OCI-LY7 (cell line): ENCODE results near the gene SRSF9. TPM values are rescaled to one million over a fixed set of nuclear protein-coding genes. Genes with fewer than 3 reads are reported as not detected.

Experiments
- BruUV-seq: library from RNA; stranded (reverse); fragments of 400-500 nt; replicated peaks from 2 replicates; lab custom pipeline; 2021; lab: Mats Ljungman, UMichigan
- CTCF ChIA-PET: fragments of 300-600 bp; sonication (Branson Sonifier 250); formaldehyde crosslinking; loops from one replicate; lab custom pipeline; 2022; ENCODE audit warnings: antibody characterized with exemption; ENCODE audit not compliant: unreplicated experiment; lab: Charles Lee
- POLR2A ChIA-PET: fragments of 300-600 bp; sonication (Branson Sonifier 250); formaldehyde crosslinking; loops from one replicate; lab custom pipeline; 2022; ENCODE audit warnings: antibody characterized with exemption; lab: Charles Lee
- DNase-seq: peaks from one replicate; pipeline ENCODE4 v3.0.0-alpha.2; 2015; ENCODE audit warnings: low spot score
- H2AFZ ChIP-seq: fragments of 200-600 bp; sonication (generic), shearing (Covaris generic); 2 replicates; pipeline ENCODE4 v1.6.1; 2014; ENCODE audit warnings: mild to moderate bottlenecking, antibody characterized with exemption, low read length, moderate library complexity
- H3K27ac ChIP-seq: fragments of 200-600 bp; sonication (generic); 2 replicates; pipeline ENCODE4 v1.5.1; 2014; ENCODE audit warnings: mixed run types, low read depth, mild to moderate bottlenecking, moderate library complexity, low read length, inconsistent platforms; ENCODE audit not compliant: poor library complexity, severe bottlenecking
- H3K36me3 ChIP-seq: fragments of 200-600 bp; sonication (generic); 2 replicates; pipeline ENCODE4 v1.6.1; 2014; ENCODE audit warnings: mild to moderate bottlenecking, antibody characterized with exemption, low read length, moderate library complexity, mixed read lengths; ENCODE audit not compliant: insufficient read depth
- H3K4me1 ChIP-seq: fragments of 200-600 bp; sonication (generic); 2 replicates; pipeline ENCODE4 v1.5.1; 2014; ENCODE audit warnings: mild to moderate bottlenecking, low read length; ENCODE audit not compliant: insufficient read depth, poor library complexity, severe bottlenecking
- H3K4me2 ChIP-seq: fragments of 200-600 bp; sonication (generic); 2 replicates; pipeline ENCODE4 v1.6.1; 2014; ENCODE audit warnings: mild to moderate bottlenecking, low read length
- H3K4me3 ChIP-seq: fragments of 200-600 bp; sonication (generic); 2 replicates; pipeline ENCODE4 v1.5.1; 2014; ENCODE audit warnings: mild to moderate bottlenecking, low read depth, low read length; ENCODE audit not compliant: poor library complexity, severe bottlenecking
- H3K79me2 ChIP-seq: fragments of 200-600 bp; sonication (generic); 2 replicates; pipeline ENCODE4 v1.6.1; 2016; ENCODE audit warnings: low read depth, mild to moderate bottlenecking, low read length, moderate library complexity, mixed read lengths; ENCODE audit not compliant: insufficient read depth
- H3K9me2 ChIP-seq: fragments of 200-600 bp; sonication (generic); 2 replicates; pipeline ENCODE4 v1.6.1; 2016; ENCODE audit warnings: mild to moderate bottlenecking, low read length, mixed read lengths; ENCODE audit not compliant: insufficient read depth
- H3K9me3 ChIP-seq: fragments of 200-600 bp; sonication (generic); 2 replicates; pipeline ENCODE4 v1.6.1; 2014; ENCODE audit warnings: mild to moderate bottlenecking, mixed run types, low read length, mixed read lengths
- H4K20me1 ChIP-seq: fragments of 200-600 bp; sonication (generic); 2 replicates; pipeline ENCODE4 v1.6.1; 2014; ENCODE audit warnings: mild to moderate bottlenecking, antibody characterized with exemption, low read length, moderate library complexity, mixed read lengths; ENCODE audit not compliant: insufficient read depth
- EZH2phosphoT487 ChIP-seq: fragments of 200-600 bp; sonication (generic); IDR thresholded peaks from 2 replicates; pipeline ENCODE4 v1.6.1; 2018; ENCODE audit warnings: low read depth, borderline replicate concordance, mild to moderate bottlenecking, mixed run types, antibody characterized with exemption, low read length, moderate library complexity, mixed read lengths
- intact Hi-C: fragments of 100-400 bp; cut with micrococcal nuclease; formaldehyde crosslinking; loops from one replicate; pipeline ENCODE4 v1.10.0; 2022; ENCODE audit not compliant: unreplicated experiment
- total RNA-seq, 2 experiments: library from RNA; depleted of rRNA in 1 of 2; stranded (reverse); fragments of >200 nt in 1 of 2; shearing (Covaris generic) in 1 of 2; gene quantifications; 2 replicates each; pipeline ENCODE4 v1.2.3, GENCODE V29; 2014 to 2022
- TF ChIP-seq, protein P1 (sequence below): fragments of 200-600 bp; sonication (generic); conservative IDR thresholded peaks from 2 replicates; pipeline ENCODE4 v1.5.1; 2014; ENCODE audit warnings: mild to moderate bottlenecking, antibody characterized with exemption, low read length, moderate library complexity, mixed read lengths

Gene SRSF9
- total RNA-seq, 2 experiments from 2014 or later = 203 to 295 TPM

DNA sequence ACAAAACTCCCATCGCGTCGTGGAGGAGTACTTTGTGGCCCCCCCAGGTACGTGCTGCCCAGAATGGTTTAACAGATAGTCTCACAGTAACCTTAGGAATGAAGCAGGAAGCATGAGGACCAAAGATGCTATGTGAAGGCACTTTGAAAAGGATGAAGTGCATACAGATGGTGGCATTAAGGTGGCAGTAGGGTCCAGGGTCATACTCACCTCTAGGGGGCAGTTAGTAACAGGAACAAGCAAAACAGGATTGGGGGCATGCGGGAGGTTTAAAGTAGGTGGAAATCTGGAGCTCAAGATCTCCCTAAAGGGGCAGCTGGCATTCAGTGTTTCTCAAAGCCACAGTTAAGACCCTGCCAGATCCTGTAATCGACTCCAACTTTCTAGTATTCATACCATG, 12.4 kb downstream of the SRSF9 start:
- intact Hi-C loops = no loop called here
- Histone ChIP-seq H3K9me2 (no peaks in the 10 kb centered on the region), H2AFZ (no peak overlapping the region), H3K4me1 (no peaks in the 10 kb centered on the region), H3K79me2 (peaks cover 2% of the 10 kb centered on the region; the same call in 1 of the 2 replicates), H3K4me2 (no peak overlapping the region), H4K20me1 (peaks cover 3% of the 10 kb centered on the region; the same call in 1 of the 2 replicates), H3K4me3 (no peak overlapping the region), H3K27ac (no peak overlapping the region), H3K36me3 (peaks cover 94% of the 10 kb centered on the region), H3K9me3 (no peaks in the 10 kb centered on the region)
- no peak for TF ChIP-seq EZH2phosphoT487
- TF ChIP-seq, protein P1, sequence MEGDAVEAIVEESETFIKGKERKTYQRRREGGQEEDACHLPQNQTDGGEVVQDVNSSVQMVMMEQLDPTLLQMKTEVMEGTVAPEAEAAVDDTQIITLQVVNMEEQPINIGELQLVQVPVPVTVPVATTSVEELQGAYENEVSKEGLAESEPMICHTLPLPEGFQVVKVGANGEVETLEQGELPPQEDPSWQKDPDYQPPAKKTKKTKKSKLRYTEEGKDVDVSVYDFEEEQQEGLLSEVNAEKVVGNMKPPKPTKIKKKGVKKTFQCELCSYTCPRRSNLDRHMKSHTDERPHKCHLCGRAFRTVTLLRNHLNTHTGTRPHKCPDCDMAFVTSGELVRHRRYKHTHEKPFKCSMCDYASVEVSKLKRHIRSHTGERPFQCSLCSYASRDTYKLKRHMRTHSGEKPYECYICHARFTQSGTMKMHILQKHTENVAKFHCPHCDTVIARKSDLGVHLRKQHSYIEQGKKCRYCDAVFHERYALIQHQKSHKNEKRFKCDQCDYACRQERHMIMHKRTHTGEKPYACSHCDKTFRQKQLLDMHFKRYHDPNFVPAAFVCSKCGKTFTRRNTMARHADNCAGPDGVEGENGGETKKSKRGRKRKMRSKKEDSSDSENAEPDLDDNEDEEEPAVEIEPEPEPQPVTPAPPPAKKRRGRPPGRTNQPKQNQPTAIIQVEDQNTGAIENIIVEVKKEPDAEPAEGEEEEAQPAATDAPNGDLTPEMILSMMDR = peak; percentile 74
- ChIA-PET POLR2A (interaction anchor here (2.1 kb wide), 1 partner anchor 12 kb away, joined by 6 read pairs; no protein-coding TSS in a partner anchor), CTCF (interaction anchor here (0.8 kb wide), 1 partner anchor 11 kb away, joined by 3 read pairs; the partner anchor contains the start of genes GATC and TRIAP1)
- DNase-seq = peak; percentile 48
- no TSS peak for BruUV-seq

DNA sequence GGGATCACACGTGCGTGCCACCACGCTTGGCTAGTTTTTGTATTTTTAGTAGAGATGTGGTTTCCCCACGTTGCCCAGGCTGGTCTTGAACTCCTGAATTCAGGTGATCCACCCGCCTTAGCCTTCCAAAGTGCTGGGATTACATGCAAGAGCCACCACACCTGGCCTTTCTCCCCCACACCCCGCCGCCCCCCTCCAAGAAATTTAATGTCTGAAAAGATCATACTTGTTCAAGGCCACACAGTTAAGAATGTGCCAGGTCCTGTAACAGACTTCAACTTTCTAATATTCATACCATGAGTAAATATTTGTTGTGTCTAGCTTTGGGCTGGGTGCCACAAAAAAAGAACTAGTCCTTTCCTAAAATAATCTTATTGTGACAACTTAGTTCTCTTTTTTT, 14.2 kb downstream of the SRSF9 start:
- no peaks in the 10 kb centered on the region for H3K4me1 ChIP-seq
- H3K27ac ChIP-seq = no peak overlapping the region
- no peak for TF ChIP-seq EZH2phosphoT487
- TF ChIP-seq, protein P1 = no peak
- DNase-seq = no peak
- H3K79me2 ChIP-seq = peaks cover 5% of the 10 kb centered on the region; the same call in 1 of the 2 replicates
- no peaks in the 10 kb centered on the region for H4K20me1 ChIP-seq
- ChIA-PET CTCF (no interaction called here), POLR2A (interaction anchor here (0.6 to 2.1 kb wide), 3 partner anchors 11 to 1023 kb away, joined by 3 to 8 read pairs (median 6); no protein-coding TSS in a partner anchor)
- H3K4me2 ChIP-seq = no peak overlapping the region
- no peak overlapping the region for H2AFZ ChIP-seq
- H3K36me3 ChIP-seq = peaks cover 84% of the 10 kb centered on the region
- no peak overlapping the region for H3K4me3 ChIP-seq
- H3K9me3 ChIP-seq = no peaks in the 10 kb centered on the region
- BruUV-seq = no TSS peak
- intact Hi-C loops = no loop called here
- H3K9me2 ChIP-seq = no peaks in the 10 kb centered on the region

DNA sequence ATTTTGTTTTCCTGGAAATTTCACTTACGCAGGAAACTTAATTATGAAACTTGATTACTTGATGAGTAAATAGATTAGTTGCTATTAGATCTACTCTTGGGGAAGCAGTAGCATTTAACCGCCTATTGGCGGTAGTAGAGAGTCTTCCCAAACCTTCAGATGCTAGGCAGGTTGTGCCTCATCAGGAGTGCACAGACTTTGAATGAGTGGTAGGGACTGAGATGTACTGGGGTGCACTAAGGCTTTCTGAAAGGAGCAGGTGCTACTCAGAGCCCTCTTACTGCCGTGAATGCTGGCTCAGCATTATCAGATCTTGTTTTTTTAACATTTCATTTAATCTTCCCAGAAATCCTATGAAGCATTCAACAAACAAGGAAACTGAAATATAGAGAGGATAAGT, 15.6 kb downstream of the SRSF9 start:
- Histone ChIP-seq H3K4me2 (no peak overlapping the region), H2AFZ (no peak overlapping the region), H3K9me2 (no peaks in the 10 kb centered on the region), H3K9me3 (no peaks in the 10 kb centered on the region), H3K36me3 (peaks cover 85% of the 10 kb centered on the region), H4K20me1 (no peaks in the 10 kb centered on the region), H3K4me1 (no peaks in the 10 kb centered on the region), H3K27ac (no peak overlapping the region), H3K4me3 (no peak overlapping the region), H3K79me2 (peaks cover 16% of the 10 kb centered on the region; the same call in 1 of the 2 replicates)
- POLR2A ChIA-PET = no interaction called here
- CTCF ChIA-PET = no interaction called here
- intact Hi-C loops = no loop called here
- peak; percentile 55 for DNase-seq
- TF ChIP-seq EZH2phosphoT487 = no peak
- TF ChIP-seq, protein P1 = peak; percentile 84
- no TSS peak for BruUV-seq
